ENCODE data around the gene PBX4. TPM values are rescaled to one million over a fixed set of nuclear protein-coding genes. Genes with fewer than 3 reads are reported as not detected.

Gene PBX4
- total RNA-seq, 1 experiment from 2014 or later: 0.30 TPM

GRCh38 chr19:19514881-19515641, 103.4 kb downstream of the PBX4 start, which contains the start of gene TSSK6:
Gene TSSK6, minus strand, starts transcription at chr19:19515548. Its CDS starts 121 bp downstream, at chr19:19515427.
- intact Hi-C loops (cut with micrococcal nuclease): no loop called here
- no TSS peak for BruUV-seq (replicated peaks)
- POLR2A ChIA-PET: interaction anchor here (0.6 to 2.8 kb wide), 14 partner anchors 8 to 443 kb away, joined by 3 to 12 read pairs (median 5); partner anchors contain the start of genes GATAD2A, GMIP and YJEFN3
- CTCF ChIA-PET: interaction anchor here (0.7 to 3.5 kb wide), 4 partner anchors 14 to 265 kb away, joined by 3 to 13 read pairs (median 4); no protein-coding TSS in a partner anchor
- Mint-ChIP-seq H3K27me3 (ENCODE audit: insufficient read depth, unreplicated experiment) (no peaks in the 10 kb centered on the region), H3K4me3 (ENCODE audit: unreplicated experiment) (peak within 1 kb of the TSS; percentile 93), H3K9me3 (ENCODE audit: unreplicated experiment) (no peaks in the 10 kb centered on the region), H3K36me3 (ENCODE audit: insufficient read depth, unreplicated experiment) (peaks cover 31% of the 10 kb centered on the region), H3K27ac (ENCODE audit: low read depth, unreplicated experiment) (peak within 1 kb of the TSS; percentile 96), H3K4me1 (ENCODE audit: insufficient read depth, unreplicated experiment) (peaks cover 12% of the 10 kb centered on the region)
- TF ChIP-seq CTCF (IDR thresholded peaks at IDR 0.05; ENCODE audit: unreplicated experiment): no peak
- DNase-seq (ENCODE audit: unreplicated experiment): no peak

- no peak for TF ChIP-seq CTCF (IDR thresholded peaks at IDR 0.05; ENCODE audit: unreplicated experiment)
- Mint-ChIP-seq H3K9me3 (ENCODE audit: unreplicated experiment) (no peaks in the 10 kb centered on the region), H3K36me3 (ENCODE audit: insufficient read depth, unreplicated experiment) (peaks cover 23% of the 10 kb centered on the region), H3K27me3 (ENCODE audit: insufficient read depth, unreplicated experiment) (no peaks in the 10 kb centered on the region), H3K27ac (ENCODE audit: low read depth, unreplicated experiment) (no peak overlapping the region), H3K4me3 (ENCODE audit: unreplicated experiment) (peak overlapping the region; percentile 35), H3K4me1 (ENCODE audit: insufficient read depth, unreplicated experiment) (peaks cover 7% of the 10 kb centered on the region)
- intact Hi-C loops (cut with micrococcal nuclease): no loop called here
- ChIA-PET POLR2A (no interaction called here), CTCF (interaction anchor here (0.9 to 3.5 kb wide), 3 partner anchors 15 to 54 kb away, joined by 3 to 13 read pairs (median 4); no protein-coding TSS in a partner anchor)
- BruUV-seq (replicated peaks): no TSS peak
- DNase-seq (ENCODE audit: unreplicated experiment): no peak
These were observed 104.3 kb downstream of the PBX4 start for GRCh38 chr19:19514215-19514657.

- CTCF ChIA-PET: no interaction called here
- no peak overlapping the region for H3K27ac Mint-ChIP-seq (ENCODE audit: low read depth, unreplicated experiment)
- POLR2A ChIA-PET: interaction anchor here (0.6 kb wide), 1 partner anchor 19 kb away, joined by 3 read pairs; no protein-coding TSS in a partner anchor
- H3K9me3 Mint-ChIP-seq (ENCODE audit: unreplicated experiment): no peaks in the 10 kb centered on the region
- intact Hi-C loops (cut with micrococcal nuclease): no loop called here
- H3K36me3 Mint-ChIP-seq (ENCODE audit: insufficient read depth, unreplicated experiment): peaks cover 18% of the 10 kb centered on the region
- no peak overlapping the region for H3K4me3 Mint-ChIP-seq (ENCODE audit: unreplicated experiment)
- TF ChIP-seq CTCF (IDR thresholded peaks at IDR 0.05; ENCODE audit: unreplicated experiment): no peak
- no peak for DNase-seq (ENCODE audit: unreplicated experiment)
- no peaks in the 10 kb centered on the region for H3K27me3 Mint-ChIP-seq (ENCODE audit: insufficient read depth, unreplicated experiment)
- BruUV-seq (replicated peaks): no TSS peak
- H3K4me1 Mint-ChIP-seq (ENCODE audit: insufficient read depth, unreplicated experiment): peaks cover 6% of the 10 kb centered on the region
These were observed 104.8 kb downstream of the PBX4 start for GRCh38 chr19:19513682-19514081.

Other genes starting within 250 kb of the PBX4 start
- 77.4 and 91.5 TPM in 2 replicates for gene GATAD2A, start 213.0 kb downstream of the PBX4 start, total RNA-seq (2022)
- gene TSSK6, start 103.1 kb downstream of the PBX4 start, total RNA-seq (2022): 4.8 and 6.6 TPM in 2 replicates
- gene NDUFA13, start 102.5 kb downstream of the PBX4 start, total RNA-seq (2022): 354 and 393 TPM in 2 replicates
- 11.9 and 21.7 TPM in 2 replicates for gene YJEFN3, start 89.8 kb downstream of the PBX4 start, total RNA-seq (2022)
- 0.12 and 0.29 TPM in 2 replicates for gene CILP2, start 80.4 kb downstream of the PBX4 start, total RNA-seq (2022)
- gene LPAR2, start 9.5 kb upstream of the PBX4 start, total RNA-seq (2022): 15.5 and 17.4 TPM in 2 replicates
- gene GMIP, start 25.0 kb upstream of the PBX4 start, total RNA-seq (2022): 9.1 and 10.1 TPM in 2 replicates
- gene ATP13A1, start 45.0 kb upstream of the PBX4 start, total RNA-seq (2022): 63.9 and 67.2 TPM in 2 replicates
- 8.6 and 9.2 TPM in 2 replicates for gene ZNF101, start 50.2 kb upstream of the PBX4 start, total RNA-seq (2022)
- gene ZNF14, start 114.4 kb upstream of the PBX4 start, total RNA-seq (2022): 3.5 and 3.9 TPM in 2 replicates
- 2.5 and 2.6 TPM in 2 replicates for gene ZNF506, start 203.1 kb upstream of the PBX4 start, total RNA-seq (2022)
- gene ZNF253, start 247.2 kb upstream of the PBX4 start, total RNA-seq (2022): 1.4 and 1.8 TPM in 2 replicates